Measurements from ENCODE around the gene PHPT1. TPM values are rescaled to one million over a fixed set of nuclear protein-coding genes. Genes with fewer than 3 reads are reported as not detected.
"Not testable (repeated sequence)": the region's sequence is repeated elsewhere in the genome, so short reads cannot be mapped to it uniquely, and the experiment has no call there.

PHPT1 gene
- total and polyA plus RNA-seq, 2 experiments from 2014 or later = 101 to 390 TPM

DNA sequence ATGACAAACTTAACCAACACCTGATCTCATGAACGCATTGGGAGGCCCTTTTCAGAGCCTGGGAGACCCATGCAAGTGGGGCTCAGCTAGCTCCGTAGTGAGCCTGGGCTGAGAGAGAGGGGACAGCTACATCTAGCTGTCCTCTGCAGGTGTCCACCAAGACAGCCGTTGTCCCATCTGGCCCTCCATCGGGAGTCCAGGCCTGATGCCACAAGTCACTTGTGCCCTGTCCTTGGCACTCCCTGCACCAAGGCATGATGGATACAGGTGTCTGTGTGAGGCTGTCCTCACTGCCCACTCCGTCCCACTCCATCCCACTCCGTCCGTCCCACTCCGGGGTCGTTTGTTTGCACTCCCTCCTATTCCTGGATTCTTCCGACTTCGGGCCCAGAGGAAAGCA is 19.4 kb downstream of the PHPT1 start:
- no peak overlapping the region for H3K27ac ChIP-seq
- H3K27me3 ChIP-seq = no peaks in the 10 kb centered on the region
- no peak overlapping the region for H2AFZ ChIP-seq
- H3K9me2 ChIP-seq (replicated peaks; ENCODE audit: insufficient read depth) = no peaks in the 10 kb centered on the region
- H3K36me3 ChIP-seq (replicated peaks; ENCODE audit: insufficient read depth, low read depth) = no peaks in the 10 kb centered on the region
- WGBS (ENCODE audit: low lambda C conversion rate, missing lambda C conversion rate) = 93% methylated on average over 11 of the region's 11 CpGs
- H3K79me2 ChIP-seq = peaks cover 35% of the 10 kb centered on the region
- DNase-seq (ENCODE audit: low spot score) = no peak
- H3K4me2 ChIP-seq = no peak overlapping the region
- H4K20me1 ChIP-seq (ENCODE audit: insufficient read depth, poor library complexity, severe bottlenecking) = peaks cover 14% of the 10 kb centered on the region
- H3K4me1 ChIP-seq (ENCODE audit: insufficient read depth) = peaks cover 12% of the 10 kb centered on the region
- peaks cover 5% of the 10 kb centered on the region for H3K9me3 ChIP-seq (ENCODE audit: low read depth)
- no peak for TF ChIP-seq EZH2phosphoT487 (IDR thresholded peaks at IDR 0.05; ENCODE audit: low read depth, severe bottlenecking, unreplicated experiment)
- no peak for TF ChIP-seq EZH2 (IDR thresholded peaks at IDR 0.05; ENCODE audit: borderline replicate concordance)
- TF ChIP-seq, protein P1, sequence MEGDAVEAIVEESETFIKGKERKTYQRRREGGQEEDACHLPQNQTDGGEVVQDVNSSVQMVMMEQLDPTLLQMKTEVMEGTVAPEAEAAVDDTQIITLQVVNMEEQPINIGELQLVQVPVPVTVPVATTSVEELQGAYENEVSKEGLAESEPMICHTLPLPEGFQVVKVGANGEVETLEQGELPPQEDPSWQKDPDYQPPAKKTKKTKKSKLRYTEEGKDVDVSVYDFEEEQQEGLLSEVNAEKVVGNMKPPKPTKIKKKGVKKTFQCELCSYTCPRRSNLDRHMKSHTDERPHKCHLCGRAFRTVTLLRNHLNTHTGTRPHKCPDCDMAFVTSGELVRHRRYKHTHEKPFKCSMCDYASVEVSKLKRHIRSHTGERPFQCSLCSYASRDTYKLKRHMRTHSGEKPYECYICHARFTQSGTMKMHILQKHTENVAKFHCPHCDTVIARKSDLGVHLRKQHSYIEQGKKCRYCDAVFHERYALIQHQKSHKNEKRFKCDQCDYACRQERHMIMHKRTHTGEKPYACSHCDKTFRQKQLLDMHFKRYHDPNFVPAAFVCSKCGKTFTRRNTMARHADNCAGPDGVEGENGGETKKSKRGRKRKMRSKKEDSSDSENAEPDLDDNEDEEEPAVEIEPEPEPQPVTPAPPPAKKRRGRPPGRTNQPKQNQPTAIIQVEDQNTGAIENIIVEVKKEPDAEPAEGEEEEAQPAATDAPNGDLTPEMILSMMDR (IDR thresholded peaks at IDR 0.05; ENCODE audit: poor library complexity) = no peak
- H3K4me3 ChIP-seq = no peak overlapping the region

DNA sequence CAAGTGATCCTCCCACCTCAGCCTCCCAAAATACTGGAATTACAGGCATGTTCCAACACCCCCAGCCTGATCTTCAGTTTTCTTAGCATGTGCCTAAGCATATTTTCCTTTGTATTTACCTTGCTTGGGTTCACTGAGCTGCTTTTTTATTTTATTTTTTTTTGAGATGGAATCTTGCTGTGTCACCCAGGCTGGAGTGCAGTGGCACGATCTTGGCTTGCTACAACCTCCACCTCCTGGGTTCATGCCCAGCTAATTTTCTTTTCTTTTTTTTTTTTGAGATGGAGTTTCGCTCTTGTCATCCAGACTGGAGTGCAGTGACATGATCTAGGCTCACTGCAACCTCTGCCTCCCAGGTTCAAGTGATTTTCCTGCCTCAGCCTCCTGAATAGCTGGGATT is 20.4 kb downstream of the PHPT1 start:
- 94% methylated on average over 2 of the region's 2 CpGs for WGBS (ENCODE audit: low lambda C conversion rate, missing lambda C conversion rate)
- peaks cover 11% of the 10 kb centered on the region for H3K4me1 ChIP-seq (ENCODE audit: insufficient read depth)
- not testable (repeated sequence) for H3K27ac ChIP-seq; H2AFZ ChIP-seq; H3K9me3 ChIP-seq (ENCODE audit: low read depth); H3K4me2 ChIP-seq; H3K36me3 ChIP-seq (replicated peaks; ENCODE audit: insufficient read depth, low read depth); H3K27me3 ChIP-seq; H4K20me1 ChIP-seq (ENCODE audit: insufficient read depth, poor library complexity, severe bottlenecking); DNase-seq (ENCODE audit: low spot score); H3K9me2 ChIP-seq (replicated peaks; ENCODE audit: insufficient read depth); H3K4me3 ChIP-seq
- H3K79me2 ChIP-seq = peaks cover 25% of the 10 kb centered on the region

DNA sequence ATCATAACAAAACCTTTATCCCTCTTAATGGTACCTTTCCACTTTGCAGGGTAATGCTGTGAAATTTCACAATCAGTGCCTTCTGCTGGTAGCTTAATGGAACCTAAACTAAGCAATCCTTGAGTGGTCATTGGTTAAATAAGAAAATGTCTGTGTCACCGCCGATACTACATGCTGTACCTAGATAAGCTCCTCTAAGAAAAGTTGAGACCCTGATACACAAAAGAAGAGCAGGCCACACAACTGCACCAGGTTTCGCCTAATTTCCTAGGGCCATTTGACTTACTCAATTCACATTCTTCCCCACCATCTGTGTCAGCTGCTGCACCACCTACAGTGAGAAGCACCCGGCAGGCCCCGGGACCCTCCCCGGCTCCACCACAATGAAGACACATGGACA is 25.9 kb downstream of the PHPT1 start:
- no peaks in the 10 kb centered on the region for H3K9me2 ChIP-seq (replicated peaks; ENCODE audit: insufficient read depth)
- no peak for DNase-seq (ENCODE audit: low spot score)
- no peak overlapping the region for H2AFZ ChIP-seq
- H3K36me3 ChIP-seq (replicated peaks; ENCODE audit: insufficient read depth, low read depth) = no peaks in the 10 kb centered on the region
- TF ChIP-seq EZH2 (IDR thresholded peaks at IDR 0.05; ENCODE audit: borderline replicate concordance) = no peak
- TF ChIP-seq, protein P1 (IDR thresholded peaks at IDR 0.05; ENCODE audit: poor library complexity) = no peak
- no peak for TF ChIP-seq EZH2phosphoT487 (IDR thresholded peaks at IDR 0.05; ENCODE audit: low read depth, severe bottlenecking, unreplicated experiment)
- no peaks in the 10 kb centered on the region for H4K20me1 ChIP-seq (ENCODE audit: insufficient read depth, poor library complexity, severe bottlenecking)
- no peak overlapping the region for H3K27ac ChIP-seq
- no peak overlapping the region for H3K4me2 ChIP-seq
- H3K4me1 ChIP-seq (ENCODE audit: insufficient read depth) = no peaks in the 10 kb centered on the region
- no peaks in the 10 kb centered on the region for H3K79me2 ChIP-seq
- 94% methylated on average over 6 of the region's 6 CpGs for WGBS (ENCODE audit: low lambda C conversion rate, missing lambda C conversion rate)
- H3K4me3 ChIP-seq = no peak overlapping the region
- no peaks in the 10 kb centered on the region for H3K9me3 ChIP-seq (ENCODE audit: low read depth)
- H3K27me3 ChIP-seq = no peaks in the 10 kb centered on the region

DNA sequence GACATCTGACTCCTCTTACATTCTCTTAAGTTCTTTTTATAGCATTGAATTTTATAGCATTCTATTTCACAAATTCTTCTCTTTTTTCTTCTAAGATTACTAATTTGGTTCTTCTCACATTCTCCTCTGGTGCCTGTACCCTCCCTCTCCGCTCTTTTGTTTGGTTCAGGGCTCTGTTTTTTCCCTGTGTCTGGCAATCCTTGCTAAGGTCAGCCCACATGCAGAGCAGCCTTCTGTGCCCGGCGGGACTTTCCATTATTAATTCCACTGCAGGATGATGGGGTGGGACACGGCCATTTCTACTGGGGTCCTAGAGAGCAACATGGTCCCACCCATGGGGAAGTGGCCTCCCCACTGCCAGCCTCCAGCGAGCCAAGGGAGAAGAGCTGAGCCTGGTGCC is 27.3 kb downstream of the PHPT1 start:
- Histone ChIP-seq H3K4me2 (no peak overlapping the region), H3K4me1 (ENCODE audit: insufficient read depth) (peaks cover 2% of the 10 kb centered on the region), H3K27me3 (no peaks in the 10 kb centered on the region), H3K79me2 (no peaks in the 10 kb centered on the region), H3K36me3 (replicated peaks; ENCODE audit: insufficient read depth, low read depth) (no peaks in the 10 kb centered on the region), H4K20me1 (ENCODE audit: insufficient read depth, poor library complexity, severe bottlenecking) (no peaks in the 10 kb centered on the region), H2AFZ (no peak overlapping the region), H3K27ac (no peak overlapping the region), H3K4me3 (no peak overlapping the region), H3K9me3 (ENCODE audit: low read depth) (no peaks in the 10 kb centered on the region), H3K9me2 (replicated peaks; ENCODE audit: insufficient read depth) (no peaks in the 10 kb centered on the region)
- TF ChIP-seq EZH2phosphoT487 (IDR thresholded peaks at IDR 0.05; ENCODE audit: low read depth, severe bottlenecking, unreplicated experiment) (no peak), EZH2 (IDR thresholded peaks at IDR 0.05; ENCODE audit: borderline replicate concordance) (no peak)
- TF ChIP-seq, protein P1 (IDR thresholded peaks at IDR 0.05; ENCODE audit: poor library complexity) = no peak
- DNase-seq (ENCODE audit: low spot score) = no peak
- 89% methylated on average over 5 of the region's 5 CpGs for WGBS (ENCODE audit: low lambda C conversion rate, missing lambda C conversion rate)

Data from hepatocyte (in vitro differentiated cells).